ENCODE results near the gene SLC18A3.

SLC18A3 gene

DNA sequence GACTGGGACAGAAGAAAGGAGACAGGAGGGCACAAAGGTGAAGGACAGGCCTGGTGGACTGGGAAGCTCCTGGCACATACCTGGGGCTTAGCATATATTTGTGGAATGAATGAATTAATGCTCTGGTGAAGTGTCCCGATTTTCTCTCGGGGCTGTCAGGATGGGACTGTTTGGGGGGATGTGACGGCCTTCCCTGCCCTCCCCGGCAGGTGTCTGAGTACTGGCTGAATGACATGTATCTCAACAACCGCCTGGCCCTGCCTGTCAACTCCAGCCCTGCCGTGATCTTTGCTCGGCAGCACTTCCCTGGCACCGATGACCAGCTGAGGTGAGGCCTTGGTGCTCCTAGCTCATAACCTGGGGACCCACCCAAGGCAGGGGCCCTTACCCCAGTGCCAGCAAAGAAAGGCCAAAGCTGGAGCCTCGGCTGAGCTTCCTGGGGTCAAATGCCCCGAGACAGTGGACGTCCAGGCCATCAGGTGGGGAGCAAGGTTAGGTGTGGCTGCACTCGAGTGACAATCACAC is 10.2 kb downstream of the SLC18A3 start:
- H3K4me3 ChIP-seq (ENCODE audit: low read depth, low read length), result no peak overlapping the region
- CTCF ChIA-PET, result no interaction called here
- DNase-seq (ENCODE audit: low read depth, low spot score), result no peak
- POLR2A ChIA-PET, result no interaction called here
- TF ChIP-seq, protein P1, sequence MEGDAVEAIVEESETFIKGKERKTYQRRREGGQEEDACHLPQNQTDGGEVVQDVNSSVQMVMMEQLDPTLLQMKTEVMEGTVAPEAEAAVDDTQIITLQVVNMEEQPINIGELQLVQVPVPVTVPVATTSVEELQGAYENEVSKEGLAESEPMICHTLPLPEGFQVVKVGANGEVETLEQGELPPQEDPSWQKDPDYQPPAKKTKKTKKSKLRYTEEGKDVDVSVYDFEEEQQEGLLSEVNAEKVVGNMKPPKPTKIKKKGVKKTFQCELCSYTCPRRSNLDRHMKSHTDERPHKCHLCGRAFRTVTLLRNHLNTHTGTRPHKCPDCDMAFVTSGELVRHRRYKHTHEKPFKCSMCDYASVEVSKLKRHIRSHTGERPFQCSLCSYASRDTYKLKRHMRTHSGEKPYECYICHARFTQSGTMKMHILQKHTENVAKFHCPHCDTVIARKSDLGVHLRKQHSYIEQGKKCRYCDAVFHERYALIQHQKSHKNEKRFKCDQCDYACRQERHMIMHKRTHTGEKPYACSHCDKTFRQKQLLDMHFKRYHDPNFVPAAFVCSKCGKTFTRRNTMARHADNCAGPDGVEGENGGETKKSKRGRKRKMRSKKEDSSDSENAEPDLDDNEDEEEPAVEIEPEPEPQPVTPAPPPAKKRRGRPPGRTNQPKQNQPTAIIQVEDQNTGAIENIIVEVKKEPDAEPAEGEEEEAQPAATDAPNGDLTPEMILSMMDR (IDR thresholded peaks at IDR 0.05; ENCODE audit: insufficient read depth, low read length, missing control alignments), result no peak

DNA sequence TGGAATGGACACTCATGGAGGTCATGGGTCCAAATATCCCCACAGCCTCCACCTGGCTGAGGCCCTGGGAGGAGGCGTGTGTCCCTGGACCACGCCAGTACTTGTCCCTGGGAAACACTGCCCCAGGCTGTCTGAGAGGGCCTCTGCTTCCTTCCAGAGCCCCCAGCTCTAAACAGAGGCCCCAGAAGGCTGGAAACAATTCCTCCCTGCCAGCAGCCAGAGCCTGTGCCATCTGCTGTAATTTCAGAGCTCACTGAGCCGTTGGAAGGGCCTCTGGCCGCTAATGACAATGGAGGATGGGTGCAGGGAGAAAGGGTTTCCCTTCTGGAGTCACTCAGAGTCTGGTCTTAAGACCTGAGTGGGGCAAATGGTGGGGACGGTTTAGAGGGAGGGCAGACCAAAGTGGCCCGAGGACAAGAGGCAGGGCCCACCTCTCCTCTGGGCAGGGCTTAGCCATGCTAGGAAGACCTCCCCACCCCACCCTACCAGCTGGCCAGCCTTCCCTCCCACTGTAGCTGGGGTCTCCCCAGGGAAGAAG is 10.8 kb downstream of the SLC18A3 start:
- ChIA-PET POLR2A (no interaction called here), CTCF (no interaction called here)
- TF ChIP-seq, protein P1 (IDR thresholded peaks at IDR 0.05; ENCODE audit: insufficient read depth, low read length, missing control alignments), result no peak
- no peak overlapping the region for H3K4me3 ChIP-seq (ENCODE audit: low read depth, low read length)
- no peak for DNase-seq (ENCODE audit: low read depth, low spot score)

DNA sequence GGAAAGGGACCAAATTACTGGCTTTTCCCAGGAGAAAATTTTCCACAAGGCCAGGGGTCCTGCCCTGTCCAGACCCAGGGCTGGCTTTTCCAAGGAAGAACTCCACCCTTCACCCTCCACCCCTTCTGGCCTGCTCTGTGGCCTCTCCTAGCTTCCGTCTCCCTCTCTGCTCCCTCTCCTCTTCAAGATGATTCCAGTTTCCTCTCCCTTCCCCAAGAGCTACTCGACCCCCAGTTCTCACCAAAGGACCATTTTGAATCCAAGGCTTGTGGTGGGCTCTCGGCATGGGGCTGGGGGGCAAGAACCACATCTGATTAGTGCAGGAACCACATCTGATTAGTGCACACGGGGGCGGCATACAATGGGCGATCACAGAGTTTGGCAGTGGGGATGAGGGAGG is 11.5 kb downstream of the SLC18A3 start:
- CTCF ChIA-PET, result no interaction called here
- POLR2A ChIA-PET, result no interaction called here
- H3K4me3 ChIP-seq (ENCODE audit: low read depth, low read length), result no peak overlapping the region
- DNase-seq (ENCODE audit: low read depth, low spot score), result no peak
- TF ChIP-seq, protein P1 (IDR thresholded peaks at IDR 0.05; ENCODE audit: insufficient read depth, low read length, missing control alignments), result no peak

DNA sequence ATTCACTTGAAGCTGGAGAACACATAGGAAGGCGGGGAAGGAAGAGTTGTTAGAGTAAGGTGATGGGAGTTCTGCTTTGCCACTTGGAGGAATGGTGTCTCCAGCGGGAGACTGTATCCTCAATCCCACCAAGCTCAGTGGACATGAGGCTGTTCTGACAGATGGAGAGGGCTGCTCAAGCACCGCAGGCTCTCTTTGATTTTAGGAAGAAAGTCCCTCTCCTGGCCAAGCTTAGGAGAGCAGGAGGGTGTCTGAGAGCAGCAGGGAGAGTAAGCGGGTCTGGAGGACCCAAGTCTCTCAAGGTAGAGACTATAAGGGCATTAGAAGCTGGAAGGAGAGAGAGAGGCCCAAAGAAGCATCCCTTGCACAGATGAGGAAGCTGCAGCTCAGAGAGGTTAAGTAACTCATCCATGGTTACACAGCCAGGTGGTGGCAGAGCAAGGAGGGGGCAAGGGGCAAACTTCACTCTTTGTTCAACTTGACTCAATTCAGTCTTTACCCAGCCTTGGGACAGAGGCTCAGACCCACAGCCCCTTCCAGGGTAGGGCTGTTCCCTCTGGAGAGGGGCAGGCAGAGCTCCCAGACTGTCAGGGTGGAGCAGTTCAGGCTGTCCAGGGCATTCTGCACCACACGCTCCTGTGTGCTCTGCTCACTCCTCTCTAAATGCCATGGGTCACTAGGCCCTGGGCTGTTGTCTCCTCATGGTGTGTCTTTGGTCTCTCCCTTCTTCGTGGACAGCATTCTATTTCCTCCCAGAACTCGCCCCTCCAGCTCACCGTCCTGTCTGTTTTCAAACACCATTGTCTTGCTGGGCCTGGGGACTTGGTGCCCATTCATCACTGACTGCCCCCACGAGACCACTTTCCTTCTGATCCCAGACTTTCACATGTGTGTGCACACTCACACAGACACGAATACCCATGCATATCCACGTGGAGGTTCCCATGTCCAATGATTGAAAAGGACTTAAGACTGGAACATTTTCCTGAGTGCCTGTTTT is 12.6 kb downstream of the SLC18A3 start:
- TF ChIP-seq, protein P1 (IDR thresholded peaks at IDR 0.05; ENCODE audit: insufficient read depth, low read length, missing control alignments), result no peak
- ChIA-PET POLR2A (no interaction called here), CTCF (interaction anchor here (1.2 kb wide), 1 partner anchor 29 kb away, joined by 4 read pairs; no protein-coding TSS in a partner anchor)
- DNase-seq (ENCODE audit: low read depth, low spot score), result no peak
- no peak overlapping the region for H3K4me3 ChIP-seq (ENCODE audit: low read depth, low read length)

DNA sequence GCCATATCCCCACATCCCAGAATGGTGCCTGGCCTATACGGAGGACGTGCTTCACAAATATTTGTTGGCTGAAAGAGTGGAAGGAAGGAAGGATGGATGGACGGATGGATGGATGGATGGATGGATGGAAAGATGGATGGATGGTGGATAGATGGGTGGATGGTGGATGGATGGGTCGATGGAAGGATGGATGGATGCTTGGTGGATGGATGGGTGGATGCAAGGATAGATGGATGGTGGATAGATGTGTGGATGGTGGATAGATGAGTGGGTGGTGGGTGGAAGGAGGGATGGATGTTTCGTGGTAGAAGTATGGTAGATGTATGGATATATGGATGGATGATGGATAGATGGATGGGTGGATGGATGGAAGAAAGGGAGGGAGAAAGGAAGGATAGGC is 14.5 kb downstream of the SLC18A3 start:
- ChIA-PET POLR2A (no interaction called here), CTCF (no interaction called here)
- DNase-seq (ENCODE audit: low read depth, low spot score), result no peak

DNA sequence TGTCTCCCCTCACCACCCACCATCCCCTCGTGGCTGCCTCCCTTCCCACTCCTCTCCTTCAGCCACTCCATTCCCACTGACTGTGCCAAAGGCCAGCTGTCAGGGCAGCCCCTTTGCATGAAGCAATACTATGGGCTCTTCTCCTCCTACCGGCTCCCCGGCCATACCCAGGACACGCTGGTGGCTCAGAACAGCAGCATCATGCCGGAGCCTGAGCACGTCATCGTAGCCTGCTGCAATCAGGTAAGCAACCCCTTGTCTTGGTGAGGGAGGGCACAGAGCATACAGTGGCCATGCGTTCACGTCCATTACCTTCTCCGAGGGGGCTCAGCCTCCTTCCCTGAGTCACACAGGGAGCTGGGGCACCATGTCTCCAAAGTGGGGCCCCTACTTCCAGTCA is 15.3 kb downstream of the SLC18A3 start:
- TF ChIP-seq, protein P1 (IDR thresholded peaks at IDR 0.05; ENCODE audit: insufficient read depth, low read length, missing control alignments), result no peak
- CTCF ChIA-PET, result no interaction called here
- POLR2A ChIA-PET, result no interaction called here
- H3K4me3 ChIP-seq (ENCODE audit: low read depth, low read length), result no peak overlapping the region
- no peak for DNase-seq (ENCODE audit: low read depth, low spot score)

More for the DNA sequence above, 14.5 kb downstream of the SLC18A3 start:
- H3K4me3 ChIP-seq (ENCODE audit: low read depth, low read length), result no peak overlapping the region
- TF ChIP-seq, protein P1 (IDR thresholded peaks at IDR 0.05; ENCODE audit: insufficient read depth, low read length, missing control alignments), result no peak

Data from AG04449 (cell line).